Lower leg skin (tissue), 3 donors: ENCODE data around the gene RHCE.

Source experiments
- POLR2A ChIP-seq, 2 donors: fragments of 450-650 bp; IDR thresholded peaks; one replicate each; pipeline ENCODE4 v1.6.1; 2016 to 2017; ENCODE audit warnings: antibody characterized with exemption in 2 of 2, mild to moderate bottlenecking in 1 of 2, moderate library complexity in 1 of 2
- TF ChIP-seq, protein P1 (sequence below), 3 donors: fragments of 450-650 bp; IDR thresholded peaks; one replicate each; pipeline ENCODE4 v1.5.1; 2016; ENCODE audit warnings: antibody characterized with exemption in 3 of 3, mild to moderate bottlenecking in 3 of 3, moderate library complexity in 2 of 3

DNA sequence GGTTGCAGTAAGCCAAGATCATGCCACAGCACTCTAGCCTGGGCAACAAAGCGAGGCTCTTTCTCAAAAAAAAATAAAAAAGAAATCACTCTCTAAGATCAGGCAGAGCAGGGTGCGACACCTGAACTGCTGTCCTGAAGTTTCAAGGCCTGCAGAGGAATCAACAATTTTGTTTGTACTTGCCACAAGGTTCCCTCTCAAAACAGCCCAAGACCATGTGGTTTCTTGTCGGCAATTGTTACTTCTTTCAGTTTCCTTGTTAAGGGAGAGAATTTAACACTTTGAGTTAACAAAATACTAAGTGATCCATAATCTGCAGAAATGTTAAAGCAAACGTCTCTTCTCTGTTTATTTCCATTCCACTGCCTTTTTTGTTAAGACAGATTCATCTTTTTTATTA, 46.6 kb upstream of the RHCE start:
- TF ChIP-seq, protein P1, sequence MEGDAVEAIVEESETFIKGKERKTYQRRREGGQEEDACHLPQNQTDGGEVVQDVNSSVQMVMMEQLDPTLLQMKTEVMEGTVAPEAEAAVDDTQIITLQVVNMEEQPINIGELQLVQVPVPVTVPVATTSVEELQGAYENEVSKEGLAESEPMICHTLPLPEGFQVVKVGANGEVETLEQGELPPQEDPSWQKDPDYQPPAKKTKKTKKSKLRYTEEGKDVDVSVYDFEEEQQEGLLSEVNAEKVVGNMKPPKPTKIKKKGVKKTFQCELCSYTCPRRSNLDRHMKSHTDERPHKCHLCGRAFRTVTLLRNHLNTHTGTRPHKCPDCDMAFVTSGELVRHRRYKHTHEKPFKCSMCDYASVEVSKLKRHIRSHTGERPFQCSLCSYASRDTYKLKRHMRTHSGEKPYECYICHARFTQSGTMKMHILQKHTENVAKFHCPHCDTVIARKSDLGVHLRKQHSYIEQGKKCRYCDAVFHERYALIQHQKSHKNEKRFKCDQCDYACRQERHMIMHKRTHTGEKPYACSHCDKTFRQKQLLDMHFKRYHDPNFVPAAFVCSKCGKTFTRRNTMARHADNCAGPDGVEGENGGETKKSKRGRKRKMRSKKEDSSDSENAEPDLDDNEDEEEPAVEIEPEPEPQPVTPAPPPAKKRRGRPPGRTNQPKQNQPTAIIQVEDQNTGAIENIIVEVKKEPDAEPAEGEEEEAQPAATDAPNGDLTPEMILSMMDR (IDR thresholded peaks at IDR 0.05) = no peak
- no peak for TF ChIP-seq POLR2A (IDR thresholded peaks at IDR 0.05)
